Stimulated activated CD4-positive, alpha-beta T cell treated with anti-CD3 and anti-CD28 coated beads, Interleukin-2, amount 100 ng/mL, for 48 hours (primary cell): ENCODE data around the gene RALGDS.
"Not testable (repeated sequence)": the region's sequence is repeated elsewhere in the genome, so short reads cannot be mapped to it uniquely, and the experiment has no call there.

Experiments used
- DNase-seq, 2 donors: peaks; one replicate each; pipeline ENCODE4 v3.0.0-alpha.2; 2020

The RALGDS gene

DNA sequence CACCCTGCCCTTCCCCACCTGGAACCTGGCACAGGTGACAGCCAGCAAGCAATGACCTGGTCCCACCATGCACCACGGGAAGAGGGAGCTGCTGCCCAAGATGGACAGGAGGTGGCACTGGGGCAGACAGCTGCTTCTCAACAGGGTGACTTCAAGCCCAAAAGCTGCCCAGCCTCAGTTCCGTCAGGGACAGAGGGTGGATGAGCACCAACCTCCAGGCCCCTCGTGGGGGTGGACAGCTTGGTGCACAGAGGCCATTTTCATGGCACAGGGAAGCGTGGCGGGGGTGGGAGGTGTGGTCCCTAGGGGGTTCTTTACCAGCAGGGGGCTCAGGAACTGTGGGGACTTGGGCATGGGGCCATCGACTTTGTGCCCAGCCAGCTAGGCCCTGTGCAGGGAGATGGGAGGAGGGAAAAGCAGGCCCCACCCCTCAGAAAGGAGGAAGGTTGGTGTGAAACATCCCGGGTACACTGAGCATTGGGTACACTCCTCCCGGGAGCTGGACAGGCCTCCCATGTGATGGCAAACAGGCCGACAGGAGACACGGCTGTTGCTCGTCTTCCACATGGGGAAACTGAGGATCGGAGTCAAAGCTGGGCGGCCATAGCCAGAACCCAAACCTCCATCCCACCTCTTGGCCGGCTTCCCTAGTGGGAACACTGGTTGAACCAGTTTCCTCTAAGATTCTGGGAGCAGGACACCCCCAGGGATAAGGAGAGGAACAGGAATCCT, 57.4 kb downstream of the RALGDS start:
- no peak for DNase-seq

DNA sequence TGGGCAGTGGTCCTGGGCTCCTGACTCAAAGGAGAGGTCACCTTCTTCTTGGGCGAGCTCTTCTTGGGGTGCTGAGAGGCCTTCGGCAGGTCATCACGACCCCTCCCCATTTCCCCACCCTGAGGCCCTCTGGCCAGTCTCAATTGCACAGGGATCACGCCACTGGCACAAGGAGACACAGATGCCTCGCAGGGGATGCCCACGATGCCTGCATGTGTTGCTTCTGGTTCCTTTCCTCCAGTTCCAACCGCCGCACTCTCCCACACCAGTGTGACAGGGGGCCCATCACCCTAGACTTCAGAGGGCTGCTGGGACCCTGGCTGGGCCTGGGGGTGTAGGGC, 57.9 kb downstream of the RALGDS start:
- DNase-seq: no peak

DNA sequence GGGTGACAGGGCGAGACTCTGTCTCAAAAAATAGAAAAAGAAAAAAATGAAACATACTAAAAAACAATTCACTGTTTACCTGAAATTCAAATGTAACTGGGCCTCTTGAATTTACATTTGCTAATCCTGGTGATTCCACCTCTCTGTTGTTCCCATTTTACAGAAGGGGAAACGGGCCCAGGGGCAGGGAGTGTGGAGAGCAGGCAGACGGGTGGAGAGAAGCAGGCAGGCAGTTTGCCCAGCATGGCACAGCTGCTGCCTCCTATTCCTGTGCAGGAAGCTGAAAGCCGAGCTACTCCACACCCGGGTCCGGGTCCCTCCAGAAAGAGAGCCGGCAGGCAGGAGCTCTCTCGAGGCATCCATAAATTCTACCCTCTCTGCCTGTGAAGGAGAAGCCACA, 58.5 kb downstream of the RALGDS start:
- not testable (repeated sequence) for DNase-seq

DNA sequence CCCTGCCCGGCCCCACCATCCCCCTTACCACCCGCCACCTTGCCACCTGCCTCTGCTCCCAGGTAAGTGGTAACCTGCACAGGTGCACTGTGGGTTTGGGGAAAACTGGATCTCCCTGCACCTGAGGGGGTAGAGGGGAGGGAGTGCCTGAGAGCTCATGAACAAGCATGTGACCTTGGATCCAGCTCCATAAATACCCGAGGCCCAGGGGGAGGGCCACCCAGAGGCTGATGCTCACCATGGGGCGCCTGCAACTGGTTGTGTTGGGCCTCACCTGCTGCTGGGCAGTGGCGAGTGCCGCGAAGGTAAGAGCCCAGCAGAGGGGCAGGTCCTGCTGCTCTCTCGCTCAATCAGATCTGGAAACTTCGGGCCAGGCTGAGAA, 59.3 kb downstream of the RALGDS start, which contains the start of gene CEL:
Gene CEL, plus strand, starts transcription at position 218 of the 382 bp plus-strand sequence. Its CDS starts 22 bp downstream, at position 240.
- not testable (repeated sequence) for DNase-seq

DNA sequence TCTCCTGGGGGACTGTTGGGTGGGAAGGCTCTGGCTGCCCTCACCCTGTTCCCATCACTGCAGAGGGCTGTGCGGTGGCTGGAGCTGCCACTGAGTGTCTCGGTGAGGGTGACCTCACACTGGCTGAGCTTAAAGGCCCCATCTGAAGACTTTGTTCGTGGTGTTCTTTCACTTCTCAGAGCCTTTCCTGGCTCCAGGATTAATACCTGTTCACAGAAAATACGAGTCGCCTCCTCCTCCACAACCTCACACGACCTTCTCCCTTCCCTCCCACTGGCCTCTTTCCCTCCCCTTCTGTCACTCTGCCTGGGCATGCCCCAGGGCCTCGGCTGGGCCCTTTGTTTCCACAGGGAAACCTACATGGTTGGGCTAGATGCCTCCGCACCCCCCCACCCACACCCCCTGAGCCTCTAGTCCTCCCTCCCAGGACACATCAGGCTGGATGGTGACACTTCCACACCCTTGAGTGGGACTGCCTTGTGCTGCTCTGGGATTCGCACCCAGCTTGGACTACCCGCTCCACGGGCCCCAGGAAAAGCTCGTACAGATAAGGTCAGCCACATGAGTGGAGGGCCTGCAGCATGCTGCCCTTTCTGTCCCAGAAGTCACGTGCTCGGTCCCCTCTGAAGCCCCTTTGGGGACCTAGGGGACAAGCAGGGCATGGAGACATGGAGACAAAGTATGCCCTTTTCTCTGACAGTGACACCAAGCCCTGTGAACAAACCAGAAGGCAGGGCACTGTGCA, 59.8 kb downstream of the RALGDS start:
- not testable (repeated sequence) for DNase-seq

DNA sequence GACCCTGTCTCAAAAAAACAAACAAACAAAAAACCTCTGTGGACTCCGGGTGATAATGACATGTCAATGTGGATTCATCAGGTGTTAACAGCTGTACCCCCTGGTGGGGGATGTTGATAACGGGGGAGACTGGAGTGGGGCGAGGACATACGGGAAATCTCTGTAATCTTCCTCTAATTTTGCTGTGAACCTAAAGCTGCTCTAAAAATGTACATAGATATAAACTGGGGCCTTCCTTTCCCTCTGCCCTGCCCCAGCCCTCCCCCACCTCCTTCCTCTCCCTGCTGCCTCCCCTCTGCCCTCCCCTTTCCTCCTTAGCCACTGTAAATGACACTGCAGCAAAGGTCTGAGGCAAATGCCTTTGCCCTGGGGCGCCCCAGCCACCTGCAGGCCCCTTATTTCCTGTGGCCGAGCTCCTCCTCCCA, 60.6 kb downstream of the RALGDS start:
- no peak for DNase-seq

DNA sequence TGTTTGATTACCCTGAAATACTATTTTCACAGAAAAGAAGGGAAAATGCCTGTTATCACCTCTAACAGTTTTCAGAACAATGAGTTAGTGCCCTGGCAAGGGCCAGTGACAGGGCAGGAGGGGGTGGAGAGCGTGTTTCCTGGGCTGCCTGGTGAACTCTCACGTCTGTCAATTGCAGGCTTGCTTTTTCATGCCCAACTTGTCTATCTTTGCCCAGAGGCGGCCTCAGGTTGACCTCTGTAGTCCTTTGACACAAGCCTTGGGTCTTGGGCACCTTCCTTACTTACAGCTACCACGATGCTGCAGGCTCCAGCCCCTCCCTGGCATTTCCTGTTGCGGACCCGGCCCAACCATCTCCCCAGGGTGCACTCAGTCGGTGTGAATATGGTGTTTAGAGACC, 61.4 kb downstream of the RALGDS start:
- DNase-seq: no peak

DNA sequence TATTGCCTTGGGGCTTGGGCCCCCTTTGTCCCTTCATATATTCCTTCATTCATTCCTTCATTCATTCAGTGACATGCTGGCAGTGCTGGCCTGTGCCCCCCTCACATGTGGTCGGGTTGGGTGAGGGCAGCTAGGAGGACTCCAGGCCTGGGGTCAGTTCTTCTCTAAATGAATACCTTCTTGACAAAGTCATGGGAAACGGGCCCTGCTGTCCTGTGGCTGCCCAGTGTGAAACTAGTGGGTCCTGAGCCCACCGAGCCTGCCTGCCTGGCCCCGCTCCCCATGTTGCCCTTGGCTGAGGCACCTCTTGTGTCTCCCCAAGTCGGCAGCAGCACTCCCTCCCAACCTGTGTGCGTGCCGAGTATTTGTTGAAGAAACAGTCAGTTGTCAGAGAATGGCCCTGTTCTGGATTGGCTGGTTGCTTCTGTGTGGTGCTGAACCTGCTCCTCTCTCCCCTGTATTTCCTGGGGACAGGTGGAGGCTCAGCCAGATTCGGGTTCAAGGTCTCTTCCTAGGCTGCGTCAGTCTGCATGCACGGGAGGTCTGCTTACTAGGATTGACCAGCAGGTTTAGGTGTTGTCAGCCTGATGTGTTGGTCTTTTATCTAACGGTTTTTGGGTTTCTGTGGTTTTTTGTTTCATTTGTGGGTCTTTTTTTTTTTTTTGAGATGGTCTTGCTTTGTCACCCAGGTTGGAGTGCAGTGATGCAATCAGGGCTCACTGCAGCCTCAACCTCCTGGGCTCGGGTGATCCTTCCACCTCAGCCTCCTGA, 62.3 kb downstream of the RALGDS start:
- no peak for DNase-seq

DNA sequence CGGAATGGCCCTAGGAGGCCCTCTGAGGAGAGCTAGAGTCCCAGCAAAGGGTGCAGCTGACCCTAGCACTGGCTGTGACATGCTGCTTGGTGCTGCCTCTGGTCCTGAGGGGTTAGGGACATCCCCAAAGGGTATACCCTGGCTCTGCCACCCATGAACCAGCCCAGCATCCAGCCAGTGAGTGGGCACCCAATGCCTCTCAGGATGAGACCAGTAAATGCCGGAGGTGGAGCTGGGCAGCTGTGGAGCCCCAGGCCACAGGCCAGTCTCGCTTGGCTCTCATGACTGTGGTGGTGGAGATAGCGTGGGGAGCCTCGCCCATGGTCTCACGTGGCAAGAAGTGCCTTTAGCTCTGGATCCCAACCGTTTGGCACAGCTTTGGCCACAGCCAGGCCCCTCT, 63.0 kb downstream of the RALGDS start:
- no peak for DNase-seq

DNA sequence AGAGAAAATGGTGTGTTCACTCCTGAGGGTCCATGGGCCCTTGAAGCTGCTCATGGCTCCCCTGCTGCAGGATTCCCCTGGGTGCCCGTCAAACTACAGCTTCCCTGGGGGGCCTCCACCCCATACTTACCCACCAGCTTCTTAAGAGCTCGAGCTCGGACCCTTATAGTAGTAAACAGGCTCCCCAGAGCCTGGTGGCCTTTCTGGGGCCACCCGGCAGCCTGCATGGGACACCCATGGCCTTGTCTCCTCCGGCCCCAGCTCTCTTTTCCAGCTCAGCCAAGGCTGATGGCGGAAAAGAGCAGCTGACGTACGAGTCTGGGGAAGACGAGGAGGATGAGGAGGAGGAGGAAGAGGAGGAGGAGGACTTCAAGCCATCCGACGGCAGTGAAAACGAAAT, 63.5 kb downstream of the RALGDS start:
- no peak for DNase-seq

DNA sequence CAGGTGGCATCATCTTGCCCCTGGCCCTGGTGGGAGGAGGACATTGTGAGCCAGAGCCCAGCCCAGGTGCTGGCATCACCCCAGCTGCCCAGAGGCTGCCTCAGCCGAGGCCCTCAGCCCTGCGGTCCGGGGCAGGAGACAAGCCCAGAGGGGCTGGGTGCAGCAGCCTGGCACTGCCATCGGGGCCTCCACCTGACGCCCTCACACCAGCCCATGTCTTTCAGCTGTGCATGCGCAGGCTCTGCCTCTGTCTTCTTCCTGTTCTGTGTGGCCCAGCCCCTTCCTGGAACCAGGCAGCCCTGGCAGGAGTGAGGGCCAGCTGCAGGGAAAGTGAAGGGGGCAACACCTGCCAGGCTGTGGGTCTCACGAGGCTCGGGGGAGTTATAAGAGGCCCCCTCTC, 64.0 kb downstream of the RALGDS start:
- no peak for DNase-seq

DNA sequence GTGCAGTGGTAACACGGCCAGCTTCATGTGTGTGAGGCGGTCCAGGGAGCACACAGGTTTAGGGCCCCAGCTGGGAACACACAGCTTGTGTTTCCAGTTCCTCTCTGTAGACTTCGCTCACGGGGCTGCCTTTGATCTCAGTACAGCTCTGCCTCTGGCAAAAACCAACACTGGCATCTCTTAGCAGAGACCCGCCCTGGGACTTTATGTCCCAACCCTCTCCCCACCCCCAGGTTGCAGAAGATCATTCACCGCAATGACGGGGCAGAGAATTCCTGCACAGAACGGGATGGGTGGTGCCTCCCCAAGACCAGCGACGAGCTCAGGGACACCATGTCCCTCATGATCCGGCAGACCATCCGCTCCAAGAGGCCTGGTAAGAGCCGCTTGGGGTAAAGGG, 64.5 kb downstream of the RALGDS start:
- no peak for DNase-seq

DNA sequence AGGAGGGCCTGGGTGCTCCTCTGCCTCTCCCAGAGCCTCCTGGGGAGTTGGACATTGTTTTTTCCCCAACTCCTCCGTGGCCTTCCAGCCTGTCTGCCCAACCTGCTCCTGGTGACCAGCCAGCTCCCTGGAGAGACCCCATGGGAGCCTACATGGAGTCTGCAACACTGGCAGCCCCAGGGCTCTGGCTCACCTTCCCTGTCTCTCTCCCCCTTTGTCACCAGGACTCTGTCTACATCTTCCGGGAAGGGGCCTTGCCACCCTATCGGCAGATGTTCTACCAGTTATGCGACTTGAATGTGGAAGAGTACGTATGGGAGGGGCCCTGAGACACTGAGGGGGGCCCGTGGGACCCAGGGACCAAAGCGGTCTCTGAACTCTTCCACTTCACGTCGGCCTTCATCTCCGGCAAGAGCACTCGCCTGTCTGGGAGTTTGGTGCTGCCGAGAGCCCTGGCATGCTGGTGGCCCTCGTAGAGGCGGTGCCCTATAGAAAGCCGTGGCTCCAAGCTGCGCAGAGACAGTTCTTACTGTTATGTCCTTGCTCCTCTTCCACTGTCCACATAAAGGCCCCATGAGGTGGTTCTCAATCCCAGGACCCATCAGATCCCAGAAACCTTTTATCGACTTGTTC, 65.1 kb downstream of the RALGDS start:
- DNase-seq: no peak

DNA sequence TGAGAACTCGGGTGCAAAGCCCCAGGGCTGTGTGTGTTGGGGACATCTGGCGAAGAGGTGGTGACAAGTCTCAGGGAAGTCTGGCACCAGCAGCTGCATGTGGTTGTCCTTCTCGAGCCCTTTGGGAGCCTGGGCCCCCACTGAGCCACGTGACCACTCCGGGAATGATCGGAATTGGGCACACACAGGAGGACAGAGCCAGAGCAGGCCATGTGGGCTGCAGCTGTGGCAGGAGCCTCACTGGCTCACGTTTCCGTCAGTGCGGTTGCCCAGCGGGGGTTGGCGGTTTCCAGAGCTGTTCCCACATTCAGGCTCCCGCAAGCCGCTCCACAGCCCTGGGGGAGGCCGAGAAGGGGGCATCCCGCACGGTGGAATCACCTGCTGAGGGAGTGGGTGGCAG, 66.1 kb downstream of the RALGDS start:
- DNase-seq: no peak

DNA sequence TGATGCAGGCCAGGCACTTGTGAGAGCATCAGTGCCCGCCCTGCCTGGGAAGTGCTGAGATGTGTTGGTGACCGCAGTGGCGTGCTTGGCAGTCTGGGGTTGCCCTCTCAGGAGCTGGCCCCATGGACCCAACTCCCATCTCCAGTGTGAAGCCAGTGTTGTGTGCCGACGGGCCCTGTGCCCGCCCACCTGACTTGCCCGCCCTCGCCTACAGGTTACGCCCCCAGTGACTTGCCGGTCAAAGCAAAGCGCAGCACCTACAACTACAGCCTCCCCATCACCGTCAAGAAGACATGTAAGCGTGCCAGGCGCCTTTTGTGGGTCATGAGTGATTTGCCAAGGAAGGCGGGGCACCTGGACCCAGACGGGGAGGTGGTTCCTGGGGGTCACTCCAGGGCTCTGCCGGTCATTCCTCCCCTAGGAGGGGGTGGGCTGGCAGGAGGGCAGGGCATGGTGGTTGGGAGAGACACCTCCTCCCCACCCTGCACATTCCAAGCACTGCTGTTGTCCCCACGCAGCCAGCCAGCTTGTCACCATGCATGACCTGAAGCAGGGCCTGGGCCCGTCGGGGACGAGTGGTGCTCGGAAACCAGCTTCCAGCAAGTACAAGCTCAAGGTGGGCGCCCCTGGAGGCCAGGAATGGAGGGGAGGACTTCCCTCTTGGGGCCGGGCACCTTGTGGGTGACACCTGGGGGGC, 66.7 kb downstream of the RALGDS start:
- no peak for DNase-seq

DNA sequence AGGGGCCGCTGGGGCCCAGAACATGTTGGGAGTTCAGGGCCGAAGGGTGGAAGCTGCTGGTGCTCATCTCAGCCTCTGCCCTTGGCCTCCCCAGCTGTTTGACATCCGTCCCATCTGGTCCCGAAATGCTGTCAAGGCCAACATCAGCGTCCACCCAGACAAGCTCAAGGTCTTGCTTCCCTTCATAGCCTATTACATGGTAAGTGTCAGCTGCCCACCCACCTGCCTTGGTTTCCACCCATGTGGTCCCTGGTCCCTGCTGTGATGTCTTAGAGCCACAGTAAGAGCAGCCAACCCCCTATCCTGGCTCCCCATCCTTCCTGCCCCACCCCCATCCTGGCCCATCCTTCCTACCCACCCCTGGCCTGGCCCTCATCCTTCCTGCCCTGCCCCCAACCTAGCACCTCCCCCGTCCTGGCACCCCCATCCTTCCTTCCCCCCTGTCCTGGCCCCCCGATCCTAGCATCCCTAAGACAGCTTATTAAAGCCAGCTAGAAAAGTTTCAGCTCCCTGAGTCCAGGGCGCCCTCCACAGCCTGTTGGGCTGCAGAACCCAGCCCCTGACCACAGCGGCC, 69.0 kb downstream of the RALGDS start:
- no peak for DNase-seq

DNA sequence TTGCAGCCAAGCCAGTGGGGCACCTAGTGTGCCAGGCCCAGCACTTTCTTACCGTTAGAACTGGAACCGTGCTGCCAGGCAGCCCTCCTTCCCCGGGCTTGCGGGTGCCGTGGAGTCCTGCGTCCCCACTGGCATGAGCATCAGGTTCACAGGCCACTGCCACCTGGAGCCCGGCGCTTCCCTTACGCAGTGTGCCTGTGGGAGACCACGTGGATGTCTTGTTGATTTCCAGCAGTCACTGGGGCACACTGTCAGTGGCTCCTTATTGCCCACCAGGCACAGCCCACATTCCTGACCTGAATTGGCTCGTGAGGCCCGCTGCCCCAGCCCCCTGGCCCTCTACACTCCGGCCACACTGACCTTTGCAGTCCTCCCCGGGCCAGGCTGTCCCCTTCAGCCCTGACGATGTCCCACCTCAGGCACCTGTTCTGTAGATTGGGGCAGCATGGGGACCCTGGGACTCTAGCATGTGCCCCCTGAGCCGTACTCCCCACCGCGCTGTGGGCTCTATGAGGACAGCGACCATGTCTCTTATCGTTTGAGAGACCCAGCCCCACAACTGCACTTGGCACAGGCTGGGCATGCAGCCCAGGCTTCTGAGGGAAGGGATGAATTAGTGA, 69.6 kb downstream of the RALGDS start:
- no peak for DNase-seq

DNA sequence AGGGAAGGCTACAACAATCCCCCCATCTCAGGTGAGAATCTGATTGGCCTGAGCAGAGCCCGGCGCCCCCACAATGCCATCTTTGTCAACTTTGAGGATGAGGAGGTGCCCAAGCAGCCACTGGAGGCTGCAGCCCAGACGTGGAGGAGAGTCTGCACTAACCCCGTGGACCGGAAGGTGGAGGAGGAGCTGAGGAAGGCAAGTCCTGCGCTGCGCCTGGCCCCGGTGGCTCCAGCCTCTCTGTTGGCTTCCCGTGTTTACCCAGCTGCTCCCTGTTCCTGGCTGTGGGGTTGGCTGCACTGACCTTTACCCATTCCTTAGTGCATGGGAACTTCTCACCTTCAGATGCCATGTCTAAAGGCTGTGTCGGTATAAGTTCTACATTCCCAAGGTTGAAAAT, 70.3 kb downstream of the RALGDS start:
- no peak for DNase-seq

DNA sequence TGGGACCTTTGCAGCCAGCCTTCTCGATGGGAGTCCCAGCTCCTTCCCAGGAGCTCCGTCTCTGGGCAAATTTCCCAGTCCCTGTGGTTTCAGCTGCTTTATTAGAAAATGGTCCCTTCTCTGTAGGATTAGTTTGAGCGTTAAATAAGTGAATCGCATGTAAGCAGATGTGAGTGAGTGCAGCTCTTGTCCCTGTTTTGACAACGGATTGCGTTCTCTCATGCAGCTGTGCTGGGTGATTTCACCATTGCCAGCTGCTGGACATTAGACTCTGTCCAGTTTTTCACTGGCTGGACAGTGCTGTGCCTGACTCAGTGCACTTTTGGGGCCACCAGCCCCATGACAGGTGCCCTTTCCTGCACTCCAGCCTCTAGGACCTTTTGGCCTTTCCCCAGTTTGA, 70.9 kb downstream of the RALGDS start:
- no peak for DNase-seq

DNA sequence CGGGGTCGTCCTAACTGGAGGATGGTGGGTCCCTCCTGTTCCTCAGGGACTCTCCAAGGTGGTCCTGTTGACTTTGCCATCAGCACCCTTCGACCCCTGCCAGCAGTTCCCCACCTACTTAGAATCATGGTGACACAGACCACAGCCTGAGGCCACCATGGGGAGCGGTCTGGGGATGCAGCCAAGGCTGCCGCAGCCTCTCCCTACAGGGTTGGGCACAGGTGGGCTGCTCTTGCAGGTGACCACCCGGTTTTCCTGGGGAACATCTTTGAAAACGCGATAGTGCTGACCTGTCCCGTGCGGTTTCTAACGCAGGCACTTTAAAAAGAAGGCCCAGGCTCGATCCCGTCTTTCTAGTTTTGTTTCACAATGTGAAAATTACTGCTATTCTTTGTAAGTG, 72.0 kb downstream of the RALGDS start:
- no peak for DNase-seq

DNA sequence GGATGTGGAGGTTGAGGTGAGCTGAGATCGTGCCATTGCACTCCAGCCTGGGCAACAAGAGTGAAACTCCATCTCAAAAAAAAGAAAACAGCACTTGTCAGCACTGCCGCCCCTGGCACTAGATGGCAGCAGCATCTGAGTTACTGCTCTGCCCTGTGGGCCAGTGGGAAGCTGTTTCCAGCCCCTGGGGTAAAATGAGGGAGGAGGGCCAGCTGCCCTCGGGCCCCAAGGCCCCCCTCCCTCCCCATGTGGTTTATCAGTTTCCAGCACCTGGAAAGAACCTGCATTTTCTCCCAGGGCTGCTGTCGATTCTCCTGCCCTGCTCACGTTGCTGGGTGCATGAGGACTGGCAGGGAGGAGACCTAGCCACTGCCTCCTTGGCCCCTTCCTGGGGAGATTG, 72.4 kb downstream of the RALGDS start:
- DNase-seq: no peak
